IPS-20b (cell line): ENCODE results near the gene PCDHB12.
"Not testable (repeated sequence)": the region's sequence is repeated elsewhere in the genome, so short reads cannot be mapped to it uniquely, and the experiment has no call there.

Source experiments
- H3K27ac ChIP-seq: one replicate; pipeline ENCODE4 v1.5.1; 2013; ENCODE audit warnings: low read length
- H3K27me3 ChIP-seq: 2 replicates; pipeline ENCODE4 v1.6.1; 2013; ENCODE audit warnings: mild to moderate bottlenecking, low read length, inconsistent platforms; ENCODE audit not compliant: insufficient read depth
- H3K36me3 ChIP-seq: 2 replicates; pipeline ENCODE4 v1.6.1; 2013; ENCODE audit warnings: low read depth, mild to moderate bottlenecking, inconsistent platforms, low read length, moderate library complexity; ENCODE audit not compliant: insufficient read depth
- H3K4me1 ChIP-seq: 2 replicates; pipeline ENCODE4 v1.6.1; 2013; ENCODE audit warnings: mild to moderate bottlenecking, control low read depth, inconsistent platforms, low read length, moderate library complexity; ENCODE audit not compliant: insufficient read depth
- H3K4me3 ChIP-seq: 2 replicates; pipeline ENCODE4 v1.5.1; 2013; ENCODE audit warnings: mild to moderate bottlenecking, low read length, inconsistent platforms
- H3K9ac ChIP-seq: 2 replicates; pipeline ENCODE4 v1.6.1; 2013; ENCODE audit warnings: low read depth, mild to moderate bottlenecking, inconsistent platforms, low read length, moderate library complexity
- H3K9me3 ChIP-seq: 2 replicates; pipeline ENCODE4 v1.6.1; 2013; ENCODE audit warnings: mild to moderate bottlenecking, low read depth, low read length, inconsistent platforms; ENCODE audit not compliant: insufficient read depth

PCDHB12 gene

GRCh38 chr5:141186897-141187512 lies 21.5 kb upstream of the PCDHB12 start, which contains the start of gene PCDHB9:
PCDHB9 (plus strand) TSS chr5:141187161; CDS start chr5:141187319, 158 bp downstream.
- H3K9me3 ChIP-seq = peaks cover 12% of the 10 kb centered on the region
- H3K4me1 ChIP-seq = no peaks in the 10 kb centered on the region
- H3K27ac ChIP-seq = no peak within 1 kb of the TSS
- H3K36me3 ChIP-seq = no peaks in the 10 kb centered on the region
- no peak within 1 kb of the TSS for H3K9ac ChIP-seq
- H3K27me3 ChIP-seq = no peaks in the 10 kb centered on the region
- no peak within 1 kb of the TSS for H3K4me3 ChIP-seq

DNA sequence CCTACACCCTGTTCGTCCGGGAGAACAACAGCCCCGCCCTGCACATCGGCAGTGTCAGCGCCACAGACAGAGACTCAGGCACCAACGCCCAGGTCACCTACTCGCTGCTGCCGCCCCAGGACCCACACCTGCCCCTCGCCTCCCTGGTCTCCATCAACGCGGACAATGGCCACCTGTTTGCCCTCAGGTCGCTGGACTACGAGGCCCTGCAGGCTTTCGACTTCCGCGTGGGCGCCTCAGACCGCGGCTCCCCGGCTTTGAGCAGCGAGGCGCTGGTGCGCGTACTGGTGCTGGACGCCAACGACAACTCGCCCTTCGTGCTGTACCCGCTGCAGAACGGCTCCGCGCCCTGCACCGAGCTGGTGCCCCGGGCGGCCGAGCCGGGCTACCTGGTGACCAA lies 19.8 kb upstream of the PCDHB12 start:
- H3K4me3 ChIP-seq, H3K27ac ChIP-seq, H3K9ac ChIP-seq, H3K36me3 ChIP-seq, H3K4me1 ChIP-seq, H3K27me3 ChIP-seq, H3K9me3 ChIP-seq: not testable (repeated sequence)

GRCh38 chr5:141189131-141189530 lies 19.4 kb upstream of the PCDHB12 start:
- not testable (repeated sequence) for H3K9ac ChIP-seq, H3K27me3 ChIP-seq, H3K27ac ChIP-seq, H3K4me3 ChIP-seq, H3K36me3 ChIP-seq, H3K9me3 ChIP-seq, H3K4me1 ChIP-seq

DNA sequence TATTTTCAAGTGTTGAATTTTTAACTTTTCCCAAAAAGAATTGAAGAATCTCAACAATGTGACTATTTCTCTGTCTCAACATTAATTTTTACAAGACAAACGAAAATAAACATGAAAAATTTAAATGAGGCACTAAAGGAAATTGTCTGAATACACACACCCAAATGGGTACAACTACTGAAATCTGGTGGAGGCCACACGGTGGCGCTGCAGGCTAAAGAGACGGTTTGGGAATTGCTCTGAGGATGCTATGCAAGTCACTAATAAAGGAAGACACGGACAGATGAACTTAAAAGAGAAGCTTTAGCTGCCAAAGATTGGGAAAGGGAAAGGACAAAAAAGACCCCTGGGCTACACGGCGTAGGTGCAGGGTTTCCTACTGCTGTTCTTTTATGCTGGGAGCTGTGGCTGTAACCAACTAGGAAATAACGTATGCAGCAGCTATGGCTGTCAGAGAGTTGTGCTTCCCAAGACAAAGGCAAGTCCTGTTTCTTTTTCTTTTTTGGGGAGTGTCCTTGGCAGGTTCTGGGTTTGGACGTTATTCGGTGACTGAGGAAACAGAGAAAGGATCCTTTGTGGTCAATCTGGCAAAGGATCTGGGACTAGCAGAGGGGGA lies 16.3 kb upstream of the PCDHB12 start, which contains the start of gene PCDHB10:
TSS of gene PCDHB10 (plus strand) at position 244 of the 616 bp plus-strand sequence. CDS start at position 444, 200 bp downstream.
- Histone ChIP-seq H3K4me3 (peak within 1 kb of the TSS; percentile 63), H3K9ac (no peak within 1 kb of the TSS), H3K36me3 (no peaks in the 10 kb centered on the region), H3K4me1 (no peaks in the 10 kb centered on the region), H3K27ac (no peak within 1 kb of the TSS), H3K27me3 (no peaks in the 10 kb centered on the region), H3K9me3 (peaks cover 13% of the 10 kb centered on the region)

DNA sequence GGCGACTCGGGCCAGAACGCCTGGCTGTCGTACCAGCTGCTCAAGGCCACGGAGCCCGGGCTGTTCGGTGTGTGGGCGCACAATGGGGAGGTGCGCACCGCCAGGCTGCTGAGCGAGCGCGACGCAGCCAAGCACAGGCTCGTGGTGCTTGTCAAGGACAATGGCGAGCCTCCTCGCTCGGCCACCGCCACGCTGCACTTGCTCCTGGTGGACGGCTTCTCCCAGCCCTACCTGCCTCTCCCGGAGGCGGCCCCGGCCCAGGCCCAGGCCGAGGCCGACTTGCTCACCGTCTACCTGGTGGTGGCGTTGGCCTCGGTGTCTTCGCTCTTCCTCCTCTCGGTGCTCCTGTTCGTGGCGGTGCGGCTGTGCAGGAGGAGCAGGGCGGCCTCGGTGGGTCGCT lies 14.2 kb upstream of the PCDHB12 start:
- H3K9me3 ChIP-seq = peaks cover 28% of the 10 kb centered on the region
- not testable (repeated sequence) for H3K36me3 ChIP-seq, H3K27me3 ChIP-seq, H3K9ac ChIP-seq, H3K4me3 ChIP-seq, H3K4me1 ChIP-seq, H3K27ac ChIP-seq

- Histone ChIP-seq H3K9me3 (peaks cover 35% of the 10 kb centered on the region), H3K27ac (no peak overlapping the region)
Observed at GRCh38 chr5:141196363-141196762, 12.2 kb upstream of the PCDHB12 start.

GRCh38 chr5:141199359-141200235 lies 8.9 kb upstream of the PCDHB12 start, which contains the start of gene PCDHB11:
PCDHB11 (plus strand) TSS chr5:141199627; CDS start chr5:141199775, 148 bp downstream.
- Histone ChIP-seq H3K36me3 (no peaks in the 10 kb centered on the region), H3K9me3 (peaks cover 35% of the 10 kb centered on the region), H3K9ac (no peak within 1 kb of the TSS), H3K4me3 (no peak within 1 kb of the TSS), H3K27ac (no peak within 1 kb of the TSS), H3K4me1 (no peaks in the 10 kb centered on the region), H3K27me3 (no peaks in the 10 kb centered on the region)

More at GRCh38 chr5:141196363-141196762, 12.2 kb upstream of the PCDHB12 start:
- H3K4me1 ChIP-seq = no peaks in the 10 kb centered on the region
- H3K9ac ChIP-seq = no peak overlapping the region
- H3K4me3 ChIP-seq = no peak overlapping the region
- H3K36me3 ChIP-seq = no peaks in the 10 kb centered on the region
- H3K27me3 ChIP-seq = no peaks in the 10 kb centered on the region

GRCh38 chr5:141201126-141201525 lies 7.4 kb upstream of the PCDHB12 start:
- H3K27me3 ChIP-seq, H3K4me1 ChIP-seq, H3K9ac ChIP-seq, H3K36me3 ChIP-seq, H3K27ac ChIP-seq, H3K4me3 ChIP-seq: not testable (repeated sequence)
- H3K9me3 ChIP-seq = peaks cover 36% of the 10 kb centered on the region

GRCh38 chr5:141201646-141202045 lies 6.9 kb upstream of the PCDHB12 start:
- not testable (repeated sequence) for H3K27ac ChIP-seq, H3K9ac ChIP-seq, H3K36me3 ChIP-seq, H3K4me3 ChIP-seq, H3K4me1 ChIP-seq, H3K27me3 ChIP-seq
- H3K9me3 ChIP-seq = peaks cover 31% of the 10 kb centered on the region

DNA sequence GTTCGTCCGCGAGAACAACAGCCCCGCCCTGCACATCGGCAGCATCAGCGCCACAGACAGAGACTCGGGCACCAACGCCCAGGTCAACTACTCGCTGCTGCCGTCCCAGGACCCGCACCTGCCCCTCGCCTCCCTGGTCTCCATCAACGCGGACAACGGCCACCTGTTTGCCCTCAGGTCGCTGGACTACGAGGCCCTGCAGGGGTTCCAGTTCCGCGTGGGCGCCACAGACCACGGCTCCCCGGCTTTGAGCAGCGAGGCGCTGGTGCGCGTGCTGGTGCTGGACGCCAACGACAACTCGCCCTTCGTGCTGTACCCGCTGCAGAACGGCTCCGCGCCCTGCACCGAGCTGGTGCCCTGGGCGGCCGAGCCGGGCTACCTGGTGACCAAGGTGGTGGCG lies 1.8 kb downstream of the PCDHB12 start:
- H3K9ac ChIP-seq, H3K27me3 ChIP-seq, H3K4me1 ChIP-seq, H3K36me3 ChIP-seq, H3K27ac ChIP-seq, H3K4me3 ChIP-seq: not testable (repeated sequence)
- H3K9me3 ChIP-seq = peaks cover 30% of the 10 kb centered on the region; the same call in 1 of the 2 replicates

DNA sequence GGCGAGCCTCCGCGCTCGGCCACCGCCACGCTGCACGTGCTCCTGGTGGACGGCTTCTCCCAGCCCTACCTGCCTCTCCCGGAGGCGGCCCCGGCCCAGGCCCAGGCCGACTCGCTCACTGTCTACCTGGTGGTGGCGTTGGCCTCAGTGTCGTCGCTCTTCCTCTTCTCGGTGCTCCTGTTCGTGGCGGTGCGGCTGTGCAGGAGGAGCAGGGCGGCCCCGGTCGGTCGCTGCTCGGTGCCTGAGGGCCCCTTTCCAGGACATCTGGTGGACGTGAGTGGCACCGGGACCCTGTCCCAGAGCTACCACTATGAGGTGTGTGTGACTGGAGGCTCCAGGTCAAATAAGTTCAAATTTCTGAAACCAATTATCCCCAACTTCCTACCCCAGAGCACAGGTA lies 2.3 kb downstream of the PCDHB12 start:
- not testable (repeated sequence) for H3K4me1 ChIP-seq, H3K4me3 ChIP-seq, H3K27ac ChIP-seq, H3K36me3 ChIP-seq, H3K9ac ChIP-seq, H3K27me3 ChIP-seq
- peaks cover 30% of the 10 kb centered on the region; the same call in 1 of the 2 replicates for H3K9me3 ChIP-seq
